ENCODE results near the gene PCK1. TPM values are rescaled to one million over a fixed set of nuclear protein-coding genes. Genes with fewer than 3 reads are reported as not detected.

PCK1 gene
- total and polyA plus RNA-seq, 4 donors, result 0.21 to 49.2 (median 0.54) TPM

GRCh38 chr20:57530327-57530981 lies 30.5 kb upstream of the PCK1 start:
- ATAC-seq (ENCODE audit: low FRiP score), result no peak
- Histone ChIP-seq H3K4me3 (ENCODE audit: low read length in 2 of 2) (no peak overlapping the region), H3K27ac (ENCODE audit: low read depth in 1 of 2, low read length in 2 of 2) (no peak overlapping the region), H3K36me3 (ENCODE audit: control insufficient read depth in 1 of 2, insufficient read depth in 2 of 2, low read length in 1 of 2) (no peaks in the 10 kb centered on the region), H3K4me1 (ENCODE audit: control insufficient read depth in 1 of 2, insufficient read depth in 2 of 2, low read length in 2 of 2) (no peaks in the 10 kb centered on the region), H3K9me3 (ENCODE audit: control insufficient read depth, low read length) (peaks cover 1% of the 10 kb centered on the region), H3K27me3 (ENCODE audit: control insufficient read depth in 1 of 2, insufficient read depth in 2 of 2, low read length in 1 of 2) (no peaks in the 10 kb centered on the region)
- 78 to 80% methylated on average over 4 of the region's 4 CpGs for WGBS, 2 donors
- intact Hi-C loops (cut with DNase I), result no loop called here
- DNase-seq, result no peak

GRCh38 chr20:57532104-57532503 lies 28.8 kb upstream of the PCK1 start:
- no peak overlapping the region for H3K27ac ChIP-seq (ENCODE audit: low read depth in 1 of 2, low read length in 2 of 2)
- no peak for ATAC-seq (ENCODE audit: low FRiP score)

GRCh38 chr20:57535297-57535696 lies 25.6 kb upstream of the PCK1 start:
- Histone ChIP-seq H3K36me3 (ENCODE audit: control insufficient read depth in 1 of 2, insufficient read depth in 2 of 2, low read length in 1 of 2) (no peaks in the 10 kb centered on the region), H3K9me3 (ENCODE audit: control insufficient read depth, low read length) (peaks cover 7% of the 10 kb centered on the region), H3K4me3 (ENCODE audit: low read length in 2 of 2) (no peak overlapping the region), H3K27ac (ENCODE audit: low read depth in 1 of 2, low read length in 2 of 2) (no peak overlapping the region), H3K4me1 (ENCODE audit: control insufficient read depth in 1 of 2, insufficient read depth in 2 of 2, low read length in 2 of 2) (no peaks in the 10 kb centered on the region), H3K27me3 (ENCODE audit: control insufficient read depth in 1 of 2, insufficient read depth in 2 of 2, low read length in 1 of 2) (no peaks in the 10 kb centered on the region)
- intact Hi-C loops (cut with DNase I), result no loop called here
- WGBS, 2 donors, result 78 to 83% methylated on average over 5 of the region's 5 CpGs
- ATAC-seq (ENCODE audit: low FRiP score) (no peak), DNase-seq (peak in 1 of 2 donors; percentile 61)

More at GRCh38 chr20:57532104-57532503, 28.8 kb upstream of the PCK1 start:
- no peaks in the 10 kb centered on the region for H3K27me3 ChIP-seq (ENCODE audit: control insufficient read depth in 1 of 2, insufficient read depth in 2 of 2, low read length in 1 of 2)
- peaks cover 3% of the 10 kb centered on the region for H3K9me3 ChIP-seq (ENCODE audit: control insufficient read depth, low read length)
- WGBS, 2 donors, result 77 to 85% methylated on average over 2 of the region's 2 CpGs
- H3K4me3 ChIP-seq (ENCODE audit: low read length in 2 of 2), result no peak overlapping the region
- intact Hi-C loops (cut with DNase I), result no loop called here
- DNase-seq, result no peak
- H3K36me3 ChIP-seq (ENCODE audit: control insufficient read depth in 1 of 2, insufficient read depth in 2 of 2, low read length in 1 of 2), result no peaks in the 10 kb centered on the region
- H3K4me1 ChIP-seq (ENCODE audit: control insufficient read depth in 1 of 2, insufficient read depth in 2 of 2, low read length in 2 of 2), result no peaks in the 10 kb centered on the region

- Histone ChIP-seq H3K36me3 (ENCODE audit: control insufficient read depth in 1 of 2, insufficient read depth in 2 of 2, low read length in 1 of 2) (no peaks in the 10 kb centered on the region), H3K27me3 (ENCODE audit: control insufficient read depth in 1 of 2, insufficient read depth in 2 of 2, low read length in 1 of 2) (no peaks in the 10 kb centered on the region), H3K4me3 (ENCODE audit: low read length in 2 of 2) (no peak overlapping the region), H3K9me3 (ENCODE audit: control insufficient read depth, low read length) (peaks cover 7% of the 10 kb centered on the region), H3K4me1 (ENCODE audit: control insufficient read depth in 1 of 2, insufficient read depth in 2 of 2, low read length in 2 of 2) (no peaks in the 10 kb centered on the region), H3K27ac (ENCODE audit: low read depth in 1 of 2, low read length in 2 of 2) (no peak overlapping the region)
- ATAC-seq (ENCODE audit: low FRiP score) (no peak), DNase-seq (no peak)
- 58 to 68% methylated on average over 3 of the region's 3 CpGs for WGBS, 2 donors
- intact Hi-C loops (cut with DNase I), result no loop called here
Observed at GRCh38 chr20:57536120-57536708, 24.7 kb upstream of the PCK1 start.

- H3K4me1 ChIP-seq (ENCODE audit: control insufficient read depth in 1 of 2, insufficient read depth in 2 of 2, low read length in 2 of 2), result no peaks in the 10 kb centered on the region
- intact Hi-C loops (cut with DNase I), result no loop called here
- H3K36me3 ChIP-seq (ENCODE audit: control insufficient read depth in 1 of 2, insufficient read depth in 2 of 2, low read length in 1 of 2), result no peaks in the 10 kb centered on the region
- no peak overlapping the region for H3K4me3 ChIP-seq (ENCODE audit: low read length in 2 of 2)
- no peak for ATAC-seq (ENCODE audit: low FRiP score)
- no peaks in the 10 kb centered on the region for H3K27me3 ChIP-seq (ENCODE audit: control insufficient read depth in 1 of 2, insufficient read depth in 2 of 2, low read length in 1 of 2)
- peaks cover 7% of the 10 kb centered on the region for H3K9me3 ChIP-seq (ENCODE audit: control insufficient read depth, low read length)
- H3K27ac ChIP-seq (ENCODE audit: low read depth in 1 of 2, low read length in 2 of 2), result no peak overlapping the region
- WGBS, 2 donors, result 63 to 67% methylated on average over 4 of the region's 4 CpGs
- DNase-seq, result no peak
Observed at GRCh38 chr20:57536771-57537724, 23.9 kb upstream of the PCK1 start.

- intact Hi-C loops (cut with DNase I), result no loop called here
- no peaks in the 10 kb centered on the region for H3K36me3 ChIP-seq (ENCODE audit: control insufficient read depth in 1 of 2, insufficient read depth in 2 of 2, low read length in 1 of 2)
- no peak for ATAC-seq (ENCODE audit: low FRiP score)
- no peak overlapping the region for H3K4me3 ChIP-seq (ENCODE audit: low read length in 2 of 2)
- WGBS, 2 donors, result 83 to 89% methylated on average over 2 of the region's 2 CpGs
- no peak for DNase-seq
- H3K4me1 ChIP-seq (ENCODE audit: control insufficient read depth in 1 of 2, insufficient read depth in 2 of 2, low read length in 2 of 2), result no peaks in the 10 kb centered on the region
- H3K9me3 ChIP-seq (ENCODE audit: control insufficient read depth, low read length), result peaks cover 7% of the 10 kb centered on the region
- H3K27ac ChIP-seq (ENCODE audit: low read depth in 1 of 2, low read length in 2 of 2), result no peak overlapping the region
- H3K27me3 ChIP-seq (ENCODE audit: control insufficient read depth in 1 of 2, insufficient read depth in 2 of 2, low read length in 1 of 2), result no peaks in the 10 kb centered on the region
Observed at GRCh38 chr20:57537822-57538221, 23.1 kb upstream of the PCK1 start.

GRCh38 chr20:57539889-57540288 lies 21.0 kb upstream of the PCK1 start:
- WGBS, 2 donors, result 76 to 77% methylated on average over 12 of the region's 12 CpGs
- no peak overlapping the region for H3K27ac ChIP-seq (ENCODE audit: low read depth in 1 of 2, low read length in 2 of 2)
- DNase-seq (peak in 1 of 2 donors; percentile 57), ATAC-seq (ENCODE audit: low FRiP score) (no peak)
- peaks cover 7% of the 10 kb centered on the region for H3K9me3 ChIP-seq (ENCODE audit: control insufficient read depth, low read length)
- H3K4me3 ChIP-seq (ENCODE audit: low read length in 2 of 2), result no peak overlapping the region
- H3K27me3 ChIP-seq (ENCODE audit: control insufficient read depth in 1 of 2, insufficient read depth in 2 of 2, low read length in 1 of 2), result no peaks in the 10 kb centered on the region
- no peaks in the 10 kb centered on the region for H3K4me1 ChIP-seq (ENCODE audit: control insufficient read depth in 1 of 2, insufficient read depth in 2 of 2, low read length in 2 of 2)
- H3K36me3 ChIP-seq (ENCODE audit: control insufficient read depth in 1 of 2, insufficient read depth in 2 of 2, low read length in 1 of 2), result no peaks in the 10 kb centered on the region
- intact Hi-C loops (cut with DNase I), result no loop called here

GRCh38 chr20:57540890-57541580 lies 19.9 kb upstream of the PCK1 start:
- 62 to 67% methylated on average over 17 of the region's 17 CpGs for WGBS, 2 donors
- no peak for ATAC-seq (ENCODE audit: low FRiP score)
- intact Hi-C loops (cut with DNase I), result no loop called here

More at GRCh38 chr20:57540890-57541580, 19.9 kb upstream of the PCK1 start:
- Histone ChIP-seq H3K4me1 (ENCODE audit: control insufficient read depth in 1 of 2, insufficient read depth in 2 of 2, low read length in 2 of 2) (no peaks in the 10 kb centered on the region), H3K4me3 (ENCODE audit: low read length in 2 of 2) (no peak overlapping the region), H3K36me3 (ENCODE audit: control insufficient read depth in 1 of 2, insufficient read depth in 2 of 2, low read length in 1 of 2) (no peaks in the 10 kb centered on the region), H3K27ac (ENCODE audit: low read depth in 1 of 2, low read length in 2 of 2) (no peak overlapping the region), H3K27me3 (ENCODE audit: control insufficient read depth in 1 of 2, insufficient read depth in 2 of 2, low read length in 1 of 2) (no peaks in the 10 kb centered on the region), H3K9me3 (ENCODE audit: control insufficient read depth, low read length) (peaks cover 6% of the 10 kb centered on the region)
- DNase-seq, result peak in 1 of 2 donors; percentile 34
